ENCODE results near the gene APC2. TPM values are rescaled to one million over a fixed set of nuclear protein-coding genes. Genes with fewer than 3 reads are reported as not detected.
"Not testable (repeated sequence)": the region's sequence is repeated elsewhere in the genome, so short reads cannot be mapped to it uniquely, and the experiment has no call there.

APC2 gene
- total RNA-seq, 2 donors from 2014 or later: 0.04 to 0.21 TPM

DNA sequence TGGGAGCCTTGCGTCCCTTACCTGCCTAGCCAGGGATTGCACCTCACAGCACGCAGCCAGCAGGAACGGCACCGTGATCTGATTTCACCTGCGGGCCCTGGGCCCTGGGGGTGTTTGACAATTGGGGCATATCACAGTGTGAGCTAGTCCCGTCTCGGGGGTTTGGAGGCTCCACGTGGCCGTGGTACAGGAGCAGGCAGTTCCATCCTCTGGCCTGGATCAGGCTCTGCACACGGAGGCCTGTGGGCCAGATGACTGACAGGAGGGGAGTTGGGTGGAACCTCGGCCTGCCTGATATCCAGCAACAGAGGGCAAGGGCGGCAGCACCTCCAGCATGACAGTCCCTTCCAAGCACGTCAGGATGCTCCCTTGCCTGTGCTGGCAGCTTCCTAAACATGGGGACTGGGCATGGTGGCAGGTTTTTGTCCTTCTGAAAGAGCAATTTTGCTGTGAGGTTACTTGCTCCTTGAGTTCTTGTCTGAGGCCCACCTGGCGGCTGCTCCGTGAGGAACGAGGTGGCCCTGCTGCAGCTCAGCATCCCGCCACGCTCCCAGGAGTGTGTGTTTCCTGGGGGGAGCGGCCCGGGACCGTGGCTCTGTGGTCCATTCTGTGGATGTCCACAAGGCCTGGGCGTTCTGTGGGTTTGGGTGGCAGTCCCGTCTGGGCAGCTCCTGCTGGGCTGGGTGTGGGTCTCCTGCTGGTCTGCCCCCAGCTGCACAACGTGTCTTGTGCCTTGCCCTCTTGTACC, 18.0 kb upstream of the APC2 start:
- Mint-ChIP-seq H3K36me3 (ENCODE audit: low read depth) (peaks cover 67% of the 10 kb centered on the region), H3K27ac (no peak overlapping the region), H3K9me3 (no peaks in the 10 kb centered on the region), H3K27me3 (no peaks in the 10 kb centered on the region), H3K4me3 (no peak overlapping the region), H3K4me1 (no peaks in the 10 kb centered on the region)
- no peak for ATAC-seq (replicated peaks)

- Mint-ChIP-seq H3K4me3 (no peak overlapping the region), H3K36me3 (ENCODE audit: low read depth) (peaks cover 61% of the 10 kb centered on the region), H3K9me3 (no peaks in the 10 kb centered on the region), H3K27ac (no peak overlapping the region), H3K4me1 (no peaks in the 10 kb centered on the region), H3K27me3 (no peaks in the 10 kb centered on the region)
- no peak for ATAC-seq (replicated peaks)
These were observed 17.4 kb upstream of the APC2 start for GRCh38 chr19:1432507-1432887.

DNA sequence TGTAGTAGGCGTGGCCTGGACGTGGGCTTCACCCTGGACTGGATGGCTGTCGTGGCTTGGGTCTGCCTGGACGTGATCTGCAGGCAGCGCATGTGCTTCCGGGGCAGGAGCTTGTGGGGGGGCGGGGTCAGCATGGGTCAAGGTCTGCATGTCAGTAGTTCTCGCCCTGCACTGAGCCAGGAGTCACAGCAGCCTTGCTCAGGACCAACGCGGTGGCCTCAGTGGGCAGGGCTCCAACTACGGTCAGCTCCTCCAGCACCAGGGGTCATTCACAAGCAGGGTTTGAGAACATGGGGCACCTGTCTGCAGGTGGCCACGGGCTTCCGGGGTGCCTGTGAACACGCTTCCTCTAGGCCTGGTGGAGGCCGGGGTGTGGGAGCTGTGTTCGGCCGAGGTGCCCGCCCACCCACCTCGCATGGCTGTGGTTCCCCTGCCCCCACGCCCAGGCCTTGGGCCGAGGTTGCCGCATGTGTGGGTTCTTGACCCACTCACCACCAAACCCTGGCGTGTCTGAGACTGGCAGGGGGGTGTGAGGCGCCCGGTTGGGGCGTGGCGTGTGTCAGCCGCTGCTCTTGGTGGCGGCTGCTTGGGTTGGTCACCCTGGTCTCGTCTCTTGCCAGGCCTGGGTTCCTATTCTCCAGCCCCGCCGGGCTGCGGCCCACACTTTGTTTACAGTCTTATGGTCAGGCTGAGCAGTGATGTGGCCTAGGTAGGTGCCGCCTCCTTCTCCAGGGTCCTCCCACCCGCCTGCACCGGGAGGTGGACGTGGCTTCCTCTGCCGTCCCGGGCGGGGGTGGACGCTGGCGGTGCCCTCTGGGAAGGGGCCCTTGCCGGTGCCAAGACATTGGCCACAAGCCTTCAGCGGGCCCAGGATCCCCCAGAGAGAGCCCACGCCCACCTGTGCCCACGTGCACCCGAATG, 16.5 kb upstream of the APC2 start:
- H3K27ac Mint-ChIP-seq: no peak overlapping the region
- H3K27me3 Mint-ChIP-seq: no peaks in the 10 kb centered on the region
- H3K4me3 Mint-ChIP-seq: no peak overlapping the region
- no peak for ATAC-seq (replicated peaks)
- H3K4me1 Mint-ChIP-seq: no peaks in the 10 kb centered on the region
- H3K36me3 Mint-ChIP-seq (ENCODE audit: low read depth): peaks cover 58% of the 10 kb centered on the region
- no peaks in the 10 kb centered on the region for H3K9me3 Mint-ChIP-seq

DNA sequence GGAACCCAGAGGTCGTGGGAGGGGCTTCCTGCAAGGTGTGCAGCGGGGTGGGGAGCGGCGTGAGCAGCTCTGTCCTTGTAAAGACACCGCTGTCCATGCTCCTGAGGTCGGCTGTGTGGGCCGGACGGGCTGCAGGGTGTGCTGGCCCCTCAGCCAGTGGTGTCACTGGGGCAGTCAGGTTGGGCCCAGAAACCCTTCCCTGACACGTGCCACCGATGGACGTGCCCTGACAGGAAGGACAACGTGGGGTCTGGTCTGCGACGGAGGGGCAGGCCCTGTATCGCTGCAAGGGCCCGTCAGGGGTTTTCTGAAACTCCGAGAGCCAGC, 15.9 kb upstream of the APC2 start:
- H3K4me1 Mint-ChIP-seq: no peaks in the 10 kb centered on the region
- H3K27me3 Mint-ChIP-seq: no peaks in the 10 kb centered on the region
- H3K4me3 Mint-ChIP-seq: no peak overlapping the region
- no peak overlapping the region for H3K27ac Mint-ChIP-seq
- ATAC-seq (replicated peaks): no peak
- peaks cover 61% of the 10 kb centered on the region for H3K36me3 Mint-ChIP-seq (ENCODE audit: low read depth)
- H3K9me3 Mint-ChIP-seq: no peaks in the 10 kb centered on the region

DNA sequence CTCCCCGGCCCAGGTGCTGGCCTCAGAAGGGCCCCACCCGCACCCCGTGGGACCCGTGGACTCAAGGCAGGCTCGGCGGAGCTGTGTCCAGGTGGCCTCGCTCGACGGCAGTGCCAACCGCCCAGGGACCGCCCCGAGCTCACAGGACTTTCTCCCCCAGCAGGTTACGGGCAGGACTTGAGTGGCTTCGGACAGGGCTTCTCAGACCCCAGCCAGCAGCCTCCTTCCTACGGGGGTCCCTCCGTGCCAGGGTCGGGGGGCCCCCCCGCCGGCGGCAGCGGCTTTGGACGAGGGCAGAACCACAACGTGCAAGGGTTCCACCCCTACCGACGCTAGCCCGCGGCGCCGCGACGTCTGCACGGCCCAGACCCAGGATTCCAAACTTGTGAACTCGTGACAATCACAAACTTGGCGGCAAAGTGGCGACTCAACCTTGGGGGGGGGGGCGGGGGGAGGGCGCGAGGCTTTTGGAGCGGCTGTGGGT, 15.3 kb upstream of the APC2 start:
- no peak for ATAC-seq (replicated peaks)
- Mint-ChIP-seq H3K4me3 (no peak overlapping the region), H3K9me3 (no peaks in the 10 kb centered on the region), H3K27me3 (no peaks in the 10 kb centered on the region), H3K4me1 (no peaks in the 10 kb centered on the region), H3K27ac (no peak overlapping the region), H3K36me3 (ENCODE audit: low read depth) (peaks cover 63% of the 10 kb centered on the region)

- no peaks in the 10 kb centered on the region for H3K9me3 Mint-ChIP-seq
- H3K4me3 Mint-ChIP-seq: no peak overlapping the region
These were observed 14.4 kb upstream of the APC2 start for GRCh38 chr19:1435378-1435989.

DNA sequence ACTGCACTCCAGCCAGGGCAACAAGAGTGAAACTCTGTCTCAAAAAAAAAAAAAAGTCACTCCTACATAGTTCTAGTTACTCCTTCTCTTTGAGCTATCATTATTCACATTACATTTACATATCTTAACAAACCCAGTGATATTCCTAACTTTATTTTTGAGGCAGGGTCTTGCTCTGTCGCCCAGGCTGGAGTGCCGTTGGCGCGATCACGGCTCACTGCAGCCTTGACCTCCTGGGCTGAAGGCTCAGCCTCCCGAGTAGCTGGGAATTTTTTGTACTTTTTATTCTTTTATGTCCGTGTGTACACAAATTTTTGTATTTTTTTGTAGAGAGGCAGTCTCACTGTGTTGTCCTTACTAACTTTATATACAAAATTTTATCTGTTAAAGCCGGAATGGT, 12.3 kb upstream of the APC2 start:
- no peaks in the 10 kb centered on the region for H3K9me3 Mint-ChIP-seq
- no peak for ATAC-seq (replicated peaks)
- peak overlapping the region; percentile 99 for H3K27ac Mint-ChIP-seq
- H3K27me3 Mint-ChIP-seq: no peaks in the 10 kb centered on the region
- H3K36me3 Mint-ChIP-seq (ENCODE audit: low read depth): peaks cover 64% of the 10 kb centered on the region
- H3K4me3 Mint-ChIP-seq: peak overlapping the region; percentile 93
- no peaks in the 10 kb centered on the region for H3K4me1 Mint-ChIP-seq

More at GRCh38 chr19:1435378-1435989, 14.4 kb upstream of the APC2 start:
- H3K36me3 Mint-ChIP-seq (ENCODE audit: low read depth): peaks cover 64% of the 10 kb centered on the region
- no peaks in the 10 kb centered on the region for H3K27me3 Mint-ChIP-seq
- no peaks in the 10 kb centered on the region for H3K4me1 Mint-ChIP-seq
- ATAC-seq (replicated peaks): no peak
- no peak overlapping the region for H3K27ac Mint-ChIP-seq

DNA sequence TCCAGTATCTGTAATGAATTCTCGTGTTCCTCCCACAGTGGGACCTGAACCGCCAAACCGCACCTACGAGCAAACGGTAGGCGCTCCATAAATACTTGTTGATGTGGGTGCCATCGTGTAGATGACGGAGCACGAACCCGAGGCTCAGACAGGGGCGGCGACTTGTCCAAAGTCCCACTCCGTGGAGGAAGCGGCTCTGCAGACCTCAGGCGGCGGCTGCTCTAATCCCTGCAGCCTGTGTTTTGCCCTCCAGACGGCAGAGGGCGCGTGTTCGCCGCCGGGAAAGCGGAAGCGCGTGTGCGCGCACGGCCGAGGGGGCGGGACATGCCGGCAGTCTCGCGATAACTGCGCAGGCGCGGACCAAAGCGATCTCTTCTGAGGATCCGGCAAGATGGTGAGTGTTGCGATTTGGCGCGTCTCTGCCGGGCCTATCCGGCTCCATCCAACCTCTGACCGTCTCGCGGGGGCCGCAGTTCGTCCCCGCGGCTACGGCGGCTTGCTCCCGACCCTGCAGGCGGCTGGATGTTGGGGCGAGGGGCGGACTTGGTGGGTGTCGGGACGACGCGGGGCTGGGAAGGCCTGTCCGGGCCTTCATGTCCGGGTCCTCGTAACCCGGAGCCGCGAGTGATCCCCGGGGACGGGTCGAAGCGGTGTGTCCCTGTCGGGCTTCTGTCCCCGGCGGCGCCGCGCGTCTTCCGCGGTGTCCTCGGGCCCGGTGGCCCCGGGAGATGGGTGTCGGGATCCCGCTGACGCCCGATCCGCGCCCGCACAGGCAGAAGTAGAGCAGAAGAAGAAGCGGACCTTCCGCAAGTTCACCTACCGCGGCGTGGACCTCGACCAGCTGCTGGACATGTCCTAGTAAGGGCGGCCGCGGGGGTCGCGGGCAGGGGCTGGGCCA, 11.6 kb upstream of the APC2 start, which contains the start of gene RPS15:
Gene RPS15 (plus strand): TSS at position 362 of the 898 bp plus-strand sequence. CDS start 30 bp downstream, at position 392.
- peaks cover 61% of the 10 kb centered on the region for H3K36me3 Mint-ChIP-seq (ENCODE audit: low read depth)
- peak within 1 kb of the TSS; percentile 93 for H3K4me3 Mint-ChIP-seq

GRCh38 chr19:1438933-1439354, 11.0 kb upstream of the APC2 start:
- no peaks in the 10 kb centered on the region for H3K27me3 Mint-ChIP-seq
- peak; percentile 1 for ATAC-seq (replicated peaks)
- H3K36me3 Mint-ChIP-seq (ENCODE audit: low read depth): peaks cover 61% of the 10 kb centered on the region
- H3K9me3 Mint-ChIP-seq: no peaks in the 10 kb centered on the region
- H3K4me3 Mint-ChIP-seq: peak overlapping the region; percentile 93
- no peaks in the 10 kb centered on the region for H3K4me1 Mint-ChIP-seq
- H3K27ac Mint-ChIP-seq: peak overlapping the region; percentile 99

More for the DNA sequence above, 11.6 kb upstream of the APC2 start, which contains the start of gene RPS15:
- Mint-ChIP-seq H3K4me1 (no peaks in the 10 kb centered on the region), H3K27ac (peak within 1 kb of the TSS; percentile 99), H3K9me3 (no peaks in the 10 kb centered on the region), H3K27me3 (no peaks in the 10 kb centered on the region)
- peak; percentile 89 for ATAC-seq (replicated peaks)

GRCh38 chr19:1439525-1440417, 10.2 kb upstream of the APC2 start:
- not testable (repeated sequence) for H3K27me3 Mint-ChIP-seq; H3K9me3 Mint-ChIP-seq; H3K4me1 Mint-ChIP-seq; ATAC-seq (replicated peaks)
- H3K4me3 Mint-ChIP-seq: peak overlapping the region; percentile 93
- H3K27ac Mint-ChIP-seq: peak overlapping the region; percentile 99
- peaks cover 61% of the 10 kb centered on the region for H3K36me3 Mint-ChIP-seq (ENCODE audit: low read depth)

DNA sequence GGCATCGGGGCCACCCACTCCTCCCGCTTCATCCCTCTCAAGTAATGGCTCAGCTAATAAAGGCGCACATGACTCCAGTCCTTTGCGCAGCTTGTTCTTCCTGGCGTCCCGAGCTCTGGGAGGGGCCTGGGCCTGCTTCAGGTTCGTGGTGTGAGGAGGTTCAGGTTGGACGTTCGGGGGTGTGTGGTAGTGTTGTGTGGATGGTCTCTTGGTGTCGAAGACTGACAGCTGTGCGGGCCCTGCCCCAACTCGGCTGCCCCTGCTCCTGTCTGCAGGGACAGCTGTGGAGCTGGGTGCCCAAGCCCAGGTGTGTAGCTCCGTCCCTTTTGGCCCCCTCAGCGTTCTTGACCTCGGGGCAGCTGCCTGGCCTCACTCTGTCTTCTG, 9.5 kb upstream of the APC2 start:
- Mint-ChIP-seq H3K27me3 (no peaks in the 10 kb centered on the region), H3K27ac (peak overlapping the region; percentile 99), H3K36me3 (ENCODE audit: low read depth) (peaks cover 56% of the 10 kb centered on the region), H3K4me3 (peak overlapping the region; percentile 93), H3K9me3 (no peaks in the 10 kb centered on the region), H3K4me1 (no peaks in the 10 kb centered on the region)
- no peak for ATAC-seq (replicated peaks)

DNA sequence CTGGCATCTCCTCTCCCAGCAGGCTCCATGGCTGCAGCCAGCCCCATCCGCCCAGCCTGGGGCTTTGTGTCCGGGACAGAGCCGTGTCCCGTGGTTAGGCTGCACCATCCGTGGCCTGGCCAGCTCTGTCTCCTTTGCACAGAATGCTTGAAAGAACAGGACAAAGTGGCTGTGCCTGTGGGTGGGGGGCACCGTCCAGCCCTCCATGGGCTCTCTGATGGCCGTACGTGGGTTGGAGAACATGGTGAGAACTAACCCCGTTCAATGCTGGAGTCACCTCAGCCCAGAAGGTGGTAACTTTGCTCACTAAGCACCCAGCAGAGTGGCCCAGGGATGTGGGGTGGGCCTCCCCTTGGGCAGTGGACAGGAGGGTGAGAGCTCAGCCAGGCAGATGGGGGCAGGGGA, 8.9 kb upstream of the APC2 start:
- Mint-ChIP-seq H3K36me3 (ENCODE audit: low read depth) (peaks cover 52% of the 10 kb centered on the region), H3K4me1 (no peaks in the 10 kb centered on the region), H3K9me3 (no peaks in the 10 kb centered on the region), H3K27ac (peak overlapping the region; percentile 99), H3K4me3 (peak overlapping the region; percentile 93), H3K27me3 (no peaks in the 10 kb centered on the region)
- no peak for ATAC-seq (replicated peaks)

All from activated T-helper 17 cell treated with anti-CD3 and anti-CD28 coated beads, Interleukin-2, amount 50 U/mL, for 72 hours (primary cell).